ENCODE measurements around the gene BRAT1.
"Not testable (repeated sequence)": the region's sequence is repeated elsewhere in the genome, so short reads cannot be mapped to it uniquely, and the experiment has no call there.

BRAT1 gene

GRCh38 chr7:2583798-2584580, 28.7 kb upstream of the BRAT1 start:
- DNase-seq = no peak

DNA sequence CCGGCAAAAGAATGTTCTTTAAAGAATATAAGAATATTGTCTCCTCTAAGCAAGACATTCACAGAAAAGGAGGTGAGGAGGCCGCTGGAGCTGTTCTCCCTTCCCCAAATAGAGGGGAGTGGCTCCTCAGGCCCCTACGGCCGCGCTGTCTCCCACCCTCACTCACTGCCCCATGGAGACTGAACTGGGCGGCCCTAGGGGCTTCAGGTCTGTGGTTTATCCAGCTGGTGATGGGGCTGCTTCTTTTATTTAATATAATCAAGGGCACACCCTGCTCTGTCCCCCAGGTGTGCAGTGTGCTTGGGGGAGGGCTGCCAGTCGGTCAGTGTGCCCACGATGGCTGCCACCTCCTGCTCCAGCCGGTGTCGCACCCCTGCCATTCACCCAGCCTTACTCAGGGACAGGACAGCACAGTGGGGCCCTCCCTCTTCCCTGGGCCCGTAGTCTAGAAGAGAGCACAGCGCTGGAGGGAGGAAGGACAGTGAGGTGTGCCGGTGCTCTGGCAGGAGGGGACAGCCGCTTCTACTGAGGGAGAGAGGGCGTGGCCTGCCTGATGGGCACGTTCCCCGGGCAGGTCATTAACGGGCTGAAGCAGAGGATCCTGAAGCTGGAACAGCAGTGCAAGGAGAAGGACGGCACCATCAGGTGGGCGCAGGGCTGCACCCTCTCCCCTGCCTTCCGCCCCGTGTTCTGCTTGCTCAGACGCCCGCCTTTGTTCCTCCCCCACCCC, 26.8 kb upstream of the BRAT1 start:
- DNase-seq = no peak

GRCh38 chr7:2580636-2581035, 25.3 kb upstream of the BRAT1 start:
- no peak for DNase-seq

- DNase-seq = no peak
Observed at GRCh38 chr7:2577914-2578680, 22.8 kb upstream of the BRAT1 start.

DNA sequence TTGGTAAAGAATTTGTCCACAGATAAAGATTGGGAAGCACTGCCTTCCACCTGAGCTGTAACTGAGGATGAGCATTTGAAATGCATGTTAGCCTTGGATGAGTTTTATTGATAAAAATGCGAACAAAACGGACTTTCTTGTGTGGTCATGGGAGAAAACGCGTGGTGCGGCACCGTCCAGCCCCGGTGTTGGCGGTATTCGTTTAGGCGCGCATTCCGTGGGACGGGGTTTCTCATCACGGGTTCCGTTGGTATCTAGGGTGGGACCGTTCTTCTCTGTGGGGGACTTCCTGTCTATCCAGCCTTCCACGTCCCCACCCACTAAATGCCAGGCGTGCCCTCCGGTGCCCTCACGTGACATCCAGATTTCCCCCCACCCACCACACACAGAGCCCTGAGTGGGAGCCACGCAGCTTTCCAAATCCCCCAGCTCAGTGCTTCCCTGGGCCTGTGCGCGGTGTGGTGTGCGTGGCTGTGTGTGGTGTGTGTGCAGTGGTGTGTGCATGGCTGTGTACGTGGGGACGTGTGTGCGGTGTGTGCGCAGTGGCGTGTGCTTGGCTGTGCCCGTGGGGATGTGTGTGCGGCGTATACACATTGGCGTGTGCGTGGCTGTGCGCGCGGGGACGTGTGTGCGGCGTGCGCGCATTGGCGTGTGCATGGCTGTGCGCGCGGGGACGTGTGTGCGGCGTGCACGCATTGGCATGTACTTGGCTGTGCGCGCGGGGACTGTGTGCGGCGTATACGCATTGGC, 21.6 kb upstream of the BRAT1 start:
- no peak for DNase-seq

- DNase-seq = no peak
Observed at GRCh38 chr7:2575733-2576340, 20.5 kb upstream of the BRAT1 start.

DNA sequence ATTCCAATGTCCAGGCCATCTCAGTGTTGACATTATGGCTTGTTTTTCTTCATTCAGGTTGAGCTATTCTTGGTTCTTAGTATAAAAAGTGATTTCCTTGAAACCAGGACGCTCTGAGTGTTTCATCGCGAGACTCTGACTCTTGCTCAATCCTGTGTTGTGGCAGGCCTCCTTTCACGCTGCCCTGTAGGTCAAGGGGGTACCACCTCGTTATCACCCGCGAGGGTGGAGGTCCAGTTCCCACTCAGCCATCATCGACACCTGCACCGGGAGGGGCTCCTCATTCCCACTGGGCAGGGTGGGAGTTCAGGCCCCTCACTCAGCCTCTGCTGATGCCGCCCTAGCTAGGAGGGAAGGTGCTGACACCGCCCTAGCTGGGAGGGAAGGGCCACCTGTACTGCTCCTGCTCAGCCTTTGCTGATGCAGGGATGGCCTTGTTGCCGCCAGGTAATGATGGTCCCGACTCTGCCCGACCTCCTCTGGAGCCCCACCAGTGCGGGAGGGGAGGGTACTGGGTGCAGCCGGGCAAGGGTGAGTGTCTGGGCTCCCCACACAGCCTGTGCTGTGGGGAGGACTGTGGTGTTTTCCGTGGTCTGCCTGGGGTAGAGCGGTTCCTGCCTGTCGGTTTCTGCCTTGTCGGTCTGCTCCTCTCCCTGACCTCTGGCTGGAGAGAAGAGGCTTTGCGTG, 19.9 kb upstream of the BRAT1 start:
- no peak for DNase-seq

DNA sequence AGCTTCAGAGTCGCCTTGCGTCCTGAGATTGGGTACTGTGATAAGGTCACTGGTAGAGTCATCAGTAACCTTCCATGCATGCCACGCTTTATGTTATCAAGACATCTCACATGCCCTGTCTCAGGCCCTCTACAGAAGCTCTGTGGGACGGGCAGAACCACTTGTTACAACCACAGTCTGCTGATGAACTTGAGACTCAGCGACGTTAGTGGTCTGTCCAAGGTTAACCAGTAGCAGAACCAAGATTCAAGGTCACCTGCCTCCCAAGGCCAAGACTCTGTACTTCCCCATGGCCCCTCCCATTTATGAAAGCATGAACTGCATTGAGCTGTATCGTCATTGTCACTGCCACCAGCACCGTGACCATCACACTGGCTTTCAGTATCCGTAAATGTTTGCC, 18.4 kb upstream of the BRAT1 start:
- no peak for DNase-seq

DNA sequence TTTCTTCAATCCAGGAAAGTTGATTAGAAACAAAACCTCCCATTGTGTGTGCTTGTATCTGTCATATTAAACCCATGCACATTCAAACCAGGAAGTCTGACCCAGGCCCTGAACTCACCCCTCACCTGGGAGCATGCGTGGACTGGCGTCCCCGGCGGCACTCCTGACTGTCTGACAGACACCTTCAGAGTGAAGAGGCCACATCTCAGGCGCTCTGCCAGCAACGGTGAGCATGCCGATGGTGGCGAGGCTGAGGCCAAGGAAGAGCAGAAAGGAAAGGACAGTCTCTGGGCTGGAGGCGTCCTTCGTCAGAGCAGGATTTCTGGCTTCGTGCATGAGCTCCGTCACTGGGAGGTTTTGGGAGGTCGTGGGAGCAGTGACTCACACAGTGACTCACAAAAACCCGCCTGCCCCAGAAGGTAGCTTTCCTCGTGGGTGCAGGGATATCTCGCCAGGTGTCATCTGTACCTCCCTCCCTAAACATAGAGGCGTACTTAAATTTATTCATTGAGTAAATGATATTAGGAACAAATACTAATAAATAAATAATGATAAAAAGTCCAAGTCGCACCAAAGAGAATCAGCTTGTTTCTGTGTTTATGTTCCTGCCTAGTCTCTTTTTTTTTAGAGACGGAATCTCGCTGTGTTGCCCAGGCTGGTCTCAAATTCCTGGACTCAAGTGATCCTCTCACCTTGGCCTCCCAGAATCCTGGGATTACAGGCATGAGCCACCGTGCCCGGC, 16.9 kb upstream of the BRAT1 start:
- DNase-seq = no peak

- DNase-seq = no peak
Observed at GRCh38 chr7:2571409-2571808, 16.1 kb upstream of the BRAT1 start.

DNA sequence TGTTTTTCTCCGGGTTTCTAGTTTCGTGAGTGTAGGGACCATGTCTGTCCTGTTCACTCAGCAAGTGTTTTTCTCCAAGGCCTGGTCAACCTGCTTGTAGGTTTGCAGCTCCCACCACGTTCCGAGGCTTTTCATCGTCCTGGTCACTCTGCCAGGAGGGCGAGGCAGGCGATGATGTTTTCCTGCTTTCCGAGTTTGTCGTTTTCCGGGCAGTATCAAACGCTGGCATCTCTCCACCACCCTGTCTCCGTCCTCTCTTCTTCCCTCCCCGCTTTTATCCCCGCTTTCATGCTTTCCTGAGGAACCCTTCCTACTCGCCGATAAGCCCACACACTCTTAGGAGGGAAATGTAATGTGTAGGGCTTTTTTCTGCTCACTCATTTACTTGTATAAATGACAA, 14.7 kb upstream of the BRAT1 start:
- DNase-seq = no peak

DNA sequence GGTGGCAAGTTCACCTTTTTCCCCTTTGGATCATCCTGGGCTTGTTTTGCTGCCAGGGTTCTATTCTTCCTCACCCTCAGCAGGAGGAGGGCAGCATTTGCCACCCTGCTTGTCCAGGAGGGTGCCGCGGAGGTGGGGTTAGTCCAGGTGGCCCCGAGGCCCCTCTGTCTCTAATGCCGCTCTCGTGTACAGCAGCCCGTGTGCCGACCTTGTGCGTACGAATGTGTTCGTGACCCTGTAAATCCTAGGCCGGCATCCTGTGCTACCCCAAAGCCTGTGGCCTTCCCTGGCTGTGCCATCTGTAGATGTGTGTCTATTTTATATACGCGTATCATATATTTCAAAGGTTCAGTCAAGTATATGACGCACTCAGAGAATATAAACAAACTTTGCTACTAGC, 14.1 kb upstream of the BRAT1 start:
- DNase-seq = no peak

DNA sequence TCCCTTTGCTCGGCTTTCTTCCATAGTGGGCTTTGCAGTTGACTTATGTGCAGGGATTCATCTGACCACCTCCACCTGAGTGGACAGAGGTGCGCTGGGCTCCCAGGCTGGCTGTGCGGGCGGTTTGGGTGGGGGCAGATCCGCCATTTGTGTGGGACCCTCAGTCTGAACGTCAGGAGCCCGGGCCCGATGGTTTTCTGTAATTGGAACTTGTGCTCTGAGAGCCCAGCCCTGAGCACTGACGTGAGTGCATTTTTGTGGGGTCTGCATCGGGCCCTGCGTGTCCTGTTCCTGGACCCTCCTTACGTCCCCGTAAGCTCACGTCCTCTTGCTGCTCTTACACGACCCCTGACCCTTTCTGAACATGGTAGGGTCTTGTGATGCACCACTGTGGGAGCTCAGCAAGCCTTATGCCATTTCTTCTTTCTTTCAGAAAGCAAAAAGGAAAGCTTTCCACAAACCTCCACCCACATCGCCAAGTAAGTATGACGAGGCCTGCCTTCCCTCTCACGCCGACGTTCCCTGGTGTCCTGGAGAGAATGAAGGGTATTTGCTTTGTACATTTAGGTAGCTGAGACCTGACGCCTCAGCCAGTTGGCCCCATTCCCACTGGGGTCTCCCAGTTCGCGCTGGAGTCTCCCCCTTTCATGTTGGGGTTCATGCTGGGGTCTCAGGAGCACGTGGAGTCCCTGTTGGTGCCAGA, 13.3 kb upstream of the BRAT1 start:
- no peak for DNase-seq

DNA sequence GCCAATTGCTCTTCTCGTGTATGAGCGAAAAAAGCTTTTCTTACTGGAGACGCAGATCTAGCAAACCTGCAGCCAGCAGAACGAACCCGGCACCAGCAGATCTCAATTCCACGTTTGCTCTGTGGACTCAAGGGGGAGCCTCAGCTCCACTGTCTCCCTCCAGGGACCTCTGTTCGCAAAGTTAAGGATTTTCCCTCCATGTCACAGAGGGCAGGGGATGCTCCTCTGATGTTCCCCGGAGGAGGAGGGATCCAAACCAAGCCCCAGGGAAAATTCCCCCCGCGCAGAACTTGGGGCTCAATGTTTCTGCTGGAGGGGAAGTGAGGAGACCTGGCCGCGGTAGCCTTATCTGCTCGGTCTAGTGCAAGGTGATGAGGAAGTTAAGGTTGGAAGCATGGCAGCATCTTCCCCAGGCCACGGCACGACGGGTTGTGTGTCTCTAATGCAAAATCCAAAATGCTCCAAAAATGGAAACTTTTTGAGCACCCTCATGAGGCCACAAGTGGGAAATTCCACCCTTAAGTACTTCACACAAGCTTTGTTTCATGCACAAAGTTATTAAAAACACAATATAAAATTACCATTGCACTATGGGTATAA, 12.5 kb upstream of the BRAT1 start:
- no peak for DNase-seq

DNA sequence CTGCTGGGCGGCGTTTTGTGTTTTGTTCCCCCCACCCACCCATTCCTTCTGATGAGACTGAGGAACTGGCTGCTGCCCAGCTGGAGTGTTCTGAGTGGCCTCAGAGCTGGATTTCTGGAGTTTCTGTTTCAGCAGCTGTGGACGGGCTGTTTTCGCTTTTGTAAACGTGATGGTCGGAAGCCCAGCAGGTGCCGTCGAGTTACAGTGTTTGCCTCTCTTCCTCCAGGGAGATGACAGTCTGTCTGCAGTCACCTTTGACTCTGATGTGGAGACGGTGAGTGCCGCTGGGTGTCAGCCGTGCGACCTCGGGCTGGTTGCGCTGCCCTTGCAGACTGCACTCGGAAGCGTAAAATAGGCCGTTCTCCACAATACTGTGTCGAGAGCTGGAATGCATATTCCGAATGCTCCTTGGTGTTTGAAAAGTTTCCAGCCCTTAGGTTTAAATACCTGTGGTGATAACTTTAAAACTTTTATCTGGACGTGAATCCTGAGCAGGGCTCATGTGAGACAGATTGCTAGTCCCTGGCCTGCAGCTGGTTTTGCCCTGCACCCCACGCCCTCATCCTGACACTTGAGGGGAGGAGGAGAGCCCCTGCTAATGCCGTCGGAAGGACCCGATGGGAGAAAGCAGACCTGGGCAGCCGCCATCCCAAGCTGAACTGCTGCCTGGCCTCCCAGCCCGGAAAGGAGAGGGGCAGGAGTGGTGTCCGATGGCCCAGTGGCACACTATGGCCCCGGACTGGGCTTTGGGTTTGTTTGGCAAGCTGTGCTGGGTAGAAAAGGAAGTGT, 11.8 kb upstream of the BRAT1 start:
- no peak for DNase-seq

DNA sequence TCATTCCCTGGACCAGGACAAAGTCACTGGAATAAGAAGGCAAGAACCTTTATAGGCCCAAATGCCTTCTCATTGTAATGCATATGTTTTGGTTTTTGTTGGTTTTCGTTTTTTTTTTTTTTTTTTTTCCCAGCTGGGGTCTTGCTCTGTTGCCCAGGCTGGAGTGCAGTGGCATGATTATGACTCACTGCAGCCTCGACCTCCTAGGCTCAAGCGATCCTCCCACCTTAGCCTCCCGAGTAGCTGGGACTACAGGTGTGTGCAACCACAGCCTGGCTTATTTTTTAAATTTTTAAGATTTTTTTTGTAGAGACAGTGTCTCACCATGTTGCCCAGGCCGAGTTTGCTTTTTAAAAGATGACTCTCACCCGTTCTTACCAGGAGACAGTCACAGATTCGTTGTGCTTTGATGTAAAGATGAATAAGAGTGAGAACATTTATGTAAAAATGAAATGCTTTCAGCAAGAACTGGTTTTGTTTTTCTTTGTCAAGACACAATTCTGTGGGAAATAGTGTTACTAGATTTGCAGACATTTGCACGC, 11.1 kb upstream of the BRAT1 start:
- DNase-seq = no peak

GRCh38 chr7:2564970-2565540, 9.7 kb upstream of the BRAT1 start:
- DNase-seq = no peak

GRCh38 chr7:2563955-2564354, 8.6 kb upstream of the BRAT1 start:
- DNase-seq = not testable (repeated sequence)
